Gastroesophageal sphincter (tissue), 3 donors: Measurements from ENCODE around the gene WDFY3.

Experiments used
- CTCF ChIP-seq, 4 experiments: fragments of 200-600 bp in 2 of 4; fragments of 450-650 bp in 2 of 4; sonication (generic) in 1 of 4; IDR thresholded peaks; one replicate each; pipeline ENCODE4 v1.5.1; 2017 to 2019; ENCODE audit warnings: antibody characterized with exemption in 4 of 4, mild to moderate bottlenecking in 2 of 4, moderate library complexity in 2 of 4
- EP300 ChIP-seq: sonication (generic); formaldehyde crosslinking; IDR thresholded peaks from one replicate; pipeline ENCODE4 v1.6.1; 2017; ENCODE audit warnings: antibody characterized with exemption, mild to moderate bottlenecking

- TF ChIP-seq CTCF (IDR thresholded peaks at IDR 0.05) (no peak), EP300 (no peak)
These were observed 51.1 kb downstream of the WDFY3 start for GRCh38 chr4:84915396-84915780.
